GM21737 (cell line): ENCODE data around the gene COL5A1.
"Not testable (repeated sequence)": the region's sequence is repeated elsewhere in the genome, so short reads cannot be mapped to it uniquely, and the experiment has no call there.

ENCODE experiments used
- ATAC-seq: cut with Tn5 transposase; IDR thresholded peaks from one replicate; pipeline ENCODE4 v1.9.1; 2021; ENCODE audit warnings: mild to moderate bottlenecking, moderate library complexity; ENCODE audit not compliant: unreplicated experiment

Gene COL5A1

DNA sequence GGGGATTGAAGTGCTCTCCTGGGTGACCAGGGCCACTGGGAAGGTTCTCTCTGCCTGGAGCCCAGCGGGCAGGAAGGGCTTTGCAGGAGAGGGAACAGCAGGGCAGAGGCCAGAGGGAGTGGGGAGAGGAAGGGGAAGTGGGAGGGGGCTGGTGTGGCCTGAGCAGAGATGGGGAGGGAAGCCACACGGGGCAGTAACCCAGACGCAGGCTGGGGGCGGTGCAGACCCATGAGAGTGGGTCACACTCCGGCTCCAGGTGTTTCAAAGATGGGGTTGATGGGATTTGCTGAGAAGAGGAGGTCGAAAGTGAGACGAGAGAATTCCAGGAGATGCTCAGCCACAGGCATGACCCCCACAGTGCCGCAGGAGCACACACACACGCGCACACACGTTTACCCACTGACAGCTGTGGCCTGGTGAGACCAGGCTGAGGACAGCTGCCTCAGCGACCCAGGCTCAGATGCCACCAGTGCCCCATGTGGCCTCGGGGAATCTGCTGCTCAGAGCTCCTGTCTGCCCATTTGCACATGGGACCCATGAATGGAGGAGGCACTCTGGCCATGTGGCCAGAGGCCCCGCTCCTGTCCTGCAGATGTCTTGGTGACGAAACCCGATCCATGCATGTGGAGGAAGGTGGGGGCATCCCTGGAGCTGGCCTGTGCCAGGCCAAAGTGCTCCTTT, 206.3 kb downstream of the COL5A1 start:
- no peak for ATAC-seq

- ATAC-seq = no peak
Observed at GRCh38 chr9:134848504-134848903, 206.9 kb downstream of the COL5A1 start.

GRCh38 chr9:134850611-134851010, 209.0 kb downstream of the COL5A1 start:
- no peak for ATAC-seq

GRCh38 chr9:134851020-134851419, 209.4 kb downstream of the COL5A1 start:
- ATAC-seq = no peak

GRCh38 chr9:134852906-134853654, 211.5 kb downstream of the COL5A1 start:
- no peak for ATAC-seq

- no peak for ATAC-seq
Observed at GRCh38 chr9:134853893-134854292, 212.3 kb downstream of the COL5A1 start.

DNA sequence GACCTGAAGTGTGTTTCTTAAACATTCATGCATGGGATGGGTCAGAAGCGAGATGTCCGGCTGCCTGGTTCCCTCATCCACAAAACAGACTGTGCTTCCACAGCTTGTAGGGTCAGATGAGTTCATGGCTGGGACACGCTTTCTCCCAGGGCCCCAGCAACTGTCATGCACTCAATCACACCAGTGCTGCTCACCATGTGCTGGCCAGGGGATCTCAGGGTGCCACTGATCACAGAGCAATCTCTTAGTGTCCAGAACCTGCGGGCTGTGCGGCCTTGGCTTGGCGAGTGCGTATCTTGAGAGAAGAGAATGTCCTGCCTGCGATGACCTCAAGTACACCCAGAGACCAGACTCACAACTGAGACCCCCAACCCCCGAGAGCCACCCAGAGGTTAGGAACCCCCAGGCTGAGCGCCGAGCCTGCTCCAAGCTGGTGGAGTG, 213.0 kb downstream of the COL5A1 start:
- no peak for ATAC-seq

DNA sequence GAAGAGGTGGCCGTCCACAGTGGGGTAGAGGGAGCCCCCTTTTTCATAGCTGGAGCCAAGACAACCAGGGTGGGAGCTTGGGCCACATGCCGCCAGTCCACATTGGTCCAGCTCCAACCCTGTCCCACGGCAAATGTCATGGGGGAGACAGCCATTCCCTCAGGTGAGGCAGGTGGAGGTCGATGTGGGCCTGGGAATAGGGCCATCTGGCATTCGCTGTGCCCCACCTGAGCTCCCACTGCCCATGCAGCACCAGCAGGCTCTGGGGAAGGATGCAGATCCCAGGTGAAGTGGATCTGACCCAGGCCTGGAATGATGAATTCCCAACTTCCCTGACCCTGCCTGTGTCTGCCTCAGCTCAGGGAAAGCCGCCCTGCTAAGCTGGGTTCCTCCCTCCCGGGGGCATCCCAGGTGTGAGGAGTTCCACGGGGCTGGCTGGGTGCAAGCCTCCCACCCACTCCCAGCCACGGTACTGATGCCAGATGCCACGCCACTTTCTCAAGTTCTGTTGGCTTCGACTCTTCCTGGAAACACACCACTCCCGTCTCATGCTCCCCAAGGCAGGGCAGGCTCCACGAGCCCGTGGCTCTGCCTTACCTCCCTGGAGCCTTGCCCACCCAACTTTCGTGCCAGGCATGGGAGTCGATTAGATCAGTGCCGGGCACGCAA, 213.8 kb downstream of the COL5A1 start:
- no peak for ATAC-seq

- no peak for ATAC-seq
Observed at GRCh38 chr9:134855900-134856377, 214.3 kb downstream of the COL5A1 start.

DNA sequence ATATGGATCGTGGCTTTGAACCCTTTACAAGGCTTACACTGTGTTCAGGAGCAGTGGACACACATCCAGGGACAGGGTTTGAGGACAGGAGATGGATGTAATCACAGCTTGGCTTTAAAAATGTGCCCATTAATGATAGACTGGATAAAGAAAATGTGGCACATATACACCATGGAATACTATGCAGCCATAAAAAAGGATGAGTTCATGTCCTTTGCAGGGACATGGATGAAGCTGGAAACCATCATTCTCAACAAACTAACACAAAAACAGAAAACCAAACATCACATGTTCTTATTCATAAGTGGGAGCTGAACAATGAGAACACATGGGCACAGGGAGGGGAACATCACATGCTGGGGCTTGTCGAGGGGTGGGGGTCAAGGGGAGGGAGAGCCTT, 215.8 kb downstream of the COL5A1 start:
- not testable (repeated sequence) for ATAC-seq

GRCh38 chr9:134858051-134858841, 216.6 kb downstream of the COL5A1 start:
- ATAC-seq = peak; percentile 75

DNA sequence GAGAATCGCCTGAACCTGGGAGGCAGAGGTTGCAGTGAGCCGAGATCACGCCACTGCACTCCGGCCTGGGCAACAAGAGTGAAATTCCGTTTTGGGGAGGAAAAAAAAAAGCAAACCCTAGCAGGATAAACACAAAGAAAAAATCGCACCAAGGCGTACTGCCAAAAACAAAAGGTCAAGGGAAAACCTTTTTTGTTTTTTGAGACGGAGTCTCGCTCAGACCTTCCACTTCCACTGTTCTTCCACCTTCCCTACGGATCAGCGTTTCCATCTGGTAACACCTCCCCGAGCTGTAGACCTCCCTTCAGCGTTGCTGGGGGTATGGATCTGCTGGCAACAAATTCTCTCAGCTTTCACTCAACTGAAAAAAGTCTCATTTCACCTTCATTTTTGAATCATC, 218.9 kb downstream of the COL5A1 start:
- no peak for ATAC-seq

DNA sequence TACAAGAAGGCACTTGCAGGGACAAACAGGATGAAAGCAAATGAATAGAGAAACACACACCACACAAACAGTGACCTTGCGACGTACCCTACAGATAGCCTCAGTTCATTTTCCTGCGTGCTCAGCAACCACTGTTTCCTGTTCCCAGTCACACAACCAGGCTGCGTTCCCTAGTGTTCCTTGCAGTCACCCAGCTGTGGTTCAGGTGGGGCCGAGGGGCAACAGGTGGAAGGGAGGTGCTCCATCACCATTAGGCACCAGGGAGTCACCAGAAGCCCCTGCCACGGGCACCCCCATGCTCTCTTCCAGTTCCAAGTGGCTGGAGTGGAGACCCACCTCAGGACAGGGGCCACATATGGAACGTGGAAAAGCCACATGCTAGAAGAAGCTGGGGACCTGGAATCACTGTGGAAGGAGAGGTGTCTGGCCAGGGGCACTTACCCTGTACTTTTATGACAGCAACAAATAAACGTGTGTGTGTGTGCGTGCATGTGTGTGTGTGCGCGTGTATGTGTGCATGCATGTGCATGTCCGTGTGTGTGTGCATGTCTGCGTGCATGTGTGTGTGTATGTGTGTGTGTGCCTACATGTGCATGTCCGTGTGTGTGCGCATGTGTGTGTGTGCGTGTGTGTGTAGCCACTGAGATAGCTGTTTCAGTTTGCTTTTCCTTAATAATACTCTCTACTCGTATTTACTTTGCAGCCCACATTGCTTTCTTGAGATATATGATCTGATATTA, 220.2 kb downstream of the COL5A1 start:
- no peak for ATAC-seq

DNA sequence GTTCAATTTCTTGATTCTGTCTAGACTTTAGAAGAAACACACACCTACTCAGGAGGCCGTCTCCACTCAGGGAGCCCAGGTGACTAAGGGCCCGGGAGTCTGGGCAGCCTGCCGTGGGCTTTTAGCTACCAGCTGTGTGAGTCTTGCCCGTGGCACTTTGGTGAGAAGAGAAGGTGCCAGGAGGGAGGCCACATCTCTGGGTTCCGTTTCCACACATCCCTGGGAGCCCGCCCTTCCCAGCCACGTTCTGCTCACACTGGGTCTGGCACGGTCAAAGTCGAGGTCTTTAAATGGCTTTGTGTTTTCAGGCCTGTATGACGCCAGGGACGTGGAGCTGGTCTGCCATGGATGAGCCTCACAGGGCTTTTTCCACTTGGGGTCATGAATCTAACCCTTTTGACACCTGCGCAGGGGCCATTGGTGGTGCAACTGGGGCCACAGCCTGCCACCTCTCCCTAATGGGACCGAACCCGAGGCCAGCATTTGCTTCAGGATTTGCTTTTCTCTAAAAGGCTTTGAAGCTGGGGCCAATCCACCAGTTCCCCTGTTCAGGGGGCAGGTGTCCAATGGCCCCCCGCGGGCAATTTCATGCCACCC, 221.8 kb downstream of the COL5A1 start:
- ATAC-seq = no peak

- no peak for ATAC-seq
Observed at GRCh38 chr9:134863941-134864820, 222.6 kb downstream of the COL5A1 start.

DNA sequence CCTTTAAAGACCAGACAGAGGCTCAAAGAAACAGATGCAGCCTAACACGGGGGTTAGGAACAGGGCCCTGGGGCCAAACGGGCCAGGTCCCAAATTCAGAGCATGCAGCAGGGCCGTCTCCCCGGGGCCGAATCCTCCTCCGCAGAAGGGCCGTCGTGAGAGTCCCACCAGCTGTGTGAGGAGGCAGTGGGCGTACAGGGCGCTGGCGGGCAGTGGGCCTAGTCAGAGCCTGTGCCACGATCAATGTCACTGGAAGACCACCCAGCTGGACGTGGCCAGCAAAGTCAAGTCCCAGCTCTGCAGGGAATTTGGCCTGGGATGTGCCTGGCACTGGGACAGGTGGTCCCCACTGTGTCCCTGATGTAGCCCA, 223.2 kb downstream of the COL5A1 start:
- no peak for ATAC-seq

GRCh38 chr9:134867917-134868750, 226.5 kb downstream of the COL5A1 start:
- ATAC-seq = no peak
